DMS 273 (cell line): ENCODE data around the gene EFHC2.
"Not testable (repeated sequence)": the region's sequence is repeated elsewhere in the genome, so short reads cannot be mapped to it uniquely, and the experiment has no call there.

ENCODE experiments used
- DNase-seq: peaks from one replicate; lab custom pipeline; 2025; ENCODE audit not compliant: unreplicated experiment; lab: John Stamatoyannopoulos, UW

Gene EFHC2

GRCh38 chrX:44291468-44292092 is 51.9 kb downstream of the EFHC2 start:
- no peak for DNase-seq

DNA sequence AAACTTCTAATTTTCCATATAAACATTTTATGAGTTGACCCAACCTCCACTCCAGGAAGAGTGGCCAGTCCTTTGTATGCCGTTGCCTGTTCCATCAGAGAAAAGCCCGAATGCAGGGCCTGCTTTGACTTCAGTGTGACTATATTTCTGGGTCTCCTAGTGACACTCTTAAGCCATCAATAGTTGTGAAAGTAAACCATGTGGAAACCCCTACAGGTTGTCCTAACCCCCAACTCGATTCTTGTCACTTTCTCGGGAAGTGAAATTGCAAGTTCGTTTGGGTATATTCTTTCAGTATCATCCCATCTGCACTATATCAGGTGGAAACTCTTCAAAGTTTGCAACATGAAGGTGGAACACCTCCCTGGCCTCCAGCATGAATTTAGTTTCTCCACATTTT is 52.8 kb downstream of the EFHC2 start:
- DNase-seq, result no peak

DNA sequence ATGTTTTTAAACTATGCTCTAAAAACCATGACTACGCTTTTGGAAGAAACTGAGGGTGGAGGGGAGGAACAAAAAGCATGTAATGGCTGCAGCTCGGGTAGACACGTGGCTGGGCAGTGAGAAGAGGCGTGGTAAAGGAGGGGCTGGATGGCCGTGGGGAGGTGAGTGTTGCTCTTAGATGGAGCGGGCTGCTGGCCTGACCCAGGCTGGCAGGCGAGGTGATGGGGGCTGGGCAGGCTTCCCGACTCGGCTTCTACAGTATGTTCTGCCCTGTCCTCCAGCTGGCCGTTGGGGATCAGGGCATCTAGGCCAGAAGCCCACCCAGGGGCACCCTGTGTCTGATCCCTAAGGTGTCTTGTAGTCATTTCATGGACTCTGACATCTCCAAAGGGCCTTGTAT is 60.7 kb downstream of the EFHC2 start:
- no peak for DNase-seq

GRCh38 chrX:44280116-44280515 is 63.4 kb downstream of the EFHC2 start:
- DNase-seq, result no peak

- peak; percentile 6 for DNase-seq
Measured at GRCh38 chrX:44274096-44274495, 69.4 kb downstream of the EFHC2 start.

GRCh38 chrX:44267861-44268260 is 75.6 kb downstream of the EFHC2 start:
- no peak for DNase-seq

- no peak for DNase-seq
Measured at GRCh38 chrX:44267116-44267515, 76.4 kb downstream of the EFHC2 start.

DNA sequence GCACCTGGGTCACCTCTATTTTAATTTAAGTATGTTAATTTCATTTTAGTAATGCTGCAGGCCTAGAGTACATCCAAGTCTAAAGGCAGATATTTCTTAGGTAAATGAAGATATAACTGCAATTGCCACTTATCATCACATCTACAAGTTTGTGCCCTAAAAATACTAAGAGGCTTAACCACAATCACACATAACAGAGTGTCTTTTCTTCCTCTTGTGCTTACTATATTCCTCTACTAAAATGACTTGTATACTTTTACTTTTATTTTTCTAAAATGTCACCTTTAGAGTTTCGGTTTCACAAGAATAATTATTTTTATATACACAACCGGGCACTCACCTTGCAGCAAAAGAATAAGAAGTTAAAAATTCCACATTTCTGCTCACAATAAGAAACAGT is 77.9 kb downstream of the EFHC2 start:
- DNase-seq, result no peak

DNA sequence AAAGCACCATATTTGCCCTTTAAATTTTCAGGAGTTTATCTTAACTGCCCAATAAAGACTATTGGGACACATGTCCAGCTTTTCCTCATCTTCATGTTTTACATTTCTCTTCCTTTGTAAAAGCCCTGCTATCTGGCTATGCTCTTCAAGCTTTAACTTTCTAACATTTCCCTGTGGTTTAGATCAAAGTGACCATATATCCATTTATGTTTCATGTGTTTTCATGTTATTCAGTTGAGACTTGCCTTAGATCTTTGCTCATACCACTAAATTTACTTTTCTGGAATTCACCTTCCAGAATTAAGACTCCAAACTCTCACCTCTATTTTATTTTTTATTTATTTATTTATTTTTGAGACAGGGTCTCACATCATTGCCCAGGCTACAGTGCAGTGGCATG is 78.5 kb downstream of the EFHC2 start:
- no peak for DNase-seq

GRCh38 chrX:44261286-44261685 is 82.2 kb downstream of the EFHC2 start:
- DNase-seq, result no peak

DNA sequence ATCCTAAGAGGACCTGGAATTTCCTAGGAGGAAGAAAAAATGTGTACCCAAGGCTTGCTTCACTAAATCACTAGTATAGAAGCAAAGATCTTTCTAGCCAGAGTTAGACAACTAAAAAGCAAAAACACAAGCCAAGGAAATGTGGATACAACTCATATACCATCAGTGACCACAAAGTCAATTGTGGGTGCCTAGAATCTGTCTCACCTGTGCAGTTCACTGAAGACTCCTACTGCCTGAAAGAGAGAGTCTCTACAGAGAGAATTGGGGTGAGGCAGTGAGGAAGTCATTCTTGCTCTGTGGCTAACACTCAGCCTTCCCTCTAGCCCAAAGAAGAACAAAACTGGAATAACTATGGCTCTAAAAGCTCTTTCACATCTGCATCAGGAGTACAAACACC is 82.9 kb downstream of the EFHC2 start:
- no peak for DNase-seq

DNA sequence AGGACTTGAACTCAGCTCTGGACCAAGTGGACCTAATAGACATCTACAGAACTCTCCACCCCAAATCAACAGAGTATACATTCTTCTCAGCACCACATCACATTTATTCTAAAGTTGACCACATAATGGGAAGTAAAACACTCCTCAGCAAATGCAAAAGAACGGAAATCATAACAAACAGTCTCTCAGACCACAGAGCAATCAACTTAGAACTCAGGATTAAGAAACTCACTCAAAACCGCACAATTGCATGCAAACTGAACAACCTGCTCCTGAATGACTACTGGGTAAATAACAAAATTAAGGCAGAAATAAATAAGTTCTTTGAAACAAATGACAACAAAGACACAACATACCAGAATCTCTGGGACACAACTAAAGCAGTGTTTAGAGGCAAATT is 87.7 kb downstream of the EFHC2 start:
- not testable (repeated sequence) for DNase-seq

DNA sequence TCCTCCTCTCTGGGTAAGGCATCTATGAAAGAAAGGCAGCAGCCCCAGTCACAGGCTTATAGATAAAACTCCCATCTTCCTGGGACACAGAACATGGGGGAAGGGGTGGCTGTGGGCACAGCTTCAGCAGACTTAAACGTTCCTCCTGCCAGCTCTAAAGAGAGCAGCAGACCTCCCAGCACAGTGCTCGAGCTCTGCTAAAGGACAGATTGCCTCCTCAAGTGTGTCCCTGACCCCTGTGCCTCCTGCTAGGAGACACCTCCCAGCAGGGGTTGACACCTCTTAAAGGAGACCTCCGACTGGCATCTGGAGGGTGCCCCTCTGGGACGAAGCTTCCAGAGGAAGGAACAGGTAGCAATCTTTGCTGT is 89.9 kb downstream of the EFHC2 start:
- no peak for DNase-seq

GRCh38 chrX:44252688-44253574 is 90.5 kb downstream of the EFHC2 start:
- peak; percentile 48 for DNase-seq

- DNase-seq, result no peak
Measured at GRCh38 chrX:44247468-44247867, 96.0 kb downstream of the EFHC2 start.

GRCh38 chrX:44246826-44247225 is 96.6 kb downstream of the EFHC2 start:
- DNase-seq, result no peak

DNA sequence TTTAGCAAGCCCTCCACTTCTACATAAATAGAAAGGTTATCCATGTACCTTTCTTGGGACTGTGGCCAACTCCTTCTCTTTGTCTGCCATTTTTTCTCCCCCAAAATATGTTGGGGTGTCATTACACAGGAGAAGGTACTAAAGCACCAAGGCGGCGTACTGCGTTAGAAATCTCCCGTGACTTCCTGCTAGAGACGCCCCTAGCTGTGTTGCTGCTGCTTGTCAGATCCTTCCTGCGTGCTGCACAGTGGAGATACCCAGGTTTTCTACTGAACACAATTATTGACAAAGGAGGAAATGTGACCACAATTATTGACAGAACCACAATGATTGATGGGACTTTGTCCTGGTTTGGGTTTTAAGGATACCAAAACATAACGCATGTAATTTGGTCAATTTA is 97.7 kb downstream of the EFHC2 start:
- no peak for DNase-seq

- DNase-seq, result peak; percentile 41
Measured at GRCh38 chrX:44244008-44244407, 99.5 kb downstream of the EFHC2 start.

GRCh38 chrX:44241546-44241945 is 101.9 kb downstream of the EFHC2 start:
- no peak for DNase-seq

- DNase-seq, result no peak
Measured at GRCh38 chrX:44240036-44240435, 103.4 kb downstream of the EFHC2 start.

DNA sequence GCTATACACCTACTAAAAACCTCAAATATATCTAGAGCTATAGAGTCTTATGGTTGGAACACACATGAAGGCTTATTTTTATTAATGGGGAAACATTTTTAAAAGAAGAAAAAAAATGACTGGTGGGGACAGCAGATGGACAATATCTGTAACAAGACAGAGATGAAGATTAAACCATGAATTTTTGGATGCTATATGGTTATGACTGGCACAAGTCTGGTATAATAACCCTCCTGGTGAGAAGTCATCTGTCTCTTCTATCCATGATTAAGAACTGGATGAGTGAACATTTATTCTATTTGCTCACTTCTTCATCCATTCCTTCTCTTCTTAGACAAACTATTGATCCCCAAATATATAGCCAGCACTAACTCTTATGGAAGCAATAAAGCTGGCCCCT is 104.4 kb downstream of the EFHC2 start:
- DNase-seq, result no peak

DNA sequence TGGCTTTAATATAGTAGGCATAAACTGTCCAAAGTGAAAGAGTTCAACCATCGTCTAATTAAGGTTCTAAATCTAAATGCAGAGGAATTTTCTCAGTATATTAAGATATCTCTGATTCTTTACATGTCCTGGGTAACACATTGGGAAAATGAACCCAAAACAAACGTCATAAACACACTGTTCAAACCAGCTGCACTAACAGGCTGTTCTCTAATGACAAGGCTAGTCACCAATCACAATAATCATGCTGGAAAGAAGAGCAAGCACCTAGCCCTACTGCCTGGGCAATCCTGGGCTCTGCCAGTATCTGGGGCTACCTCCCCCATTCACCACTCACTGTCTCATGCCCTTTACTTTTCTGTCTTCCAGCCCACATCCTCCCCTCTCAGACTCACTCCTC is 107.9 kb downstream of the EFHC2 start:
- DNase-seq, result no peak

DNA sequence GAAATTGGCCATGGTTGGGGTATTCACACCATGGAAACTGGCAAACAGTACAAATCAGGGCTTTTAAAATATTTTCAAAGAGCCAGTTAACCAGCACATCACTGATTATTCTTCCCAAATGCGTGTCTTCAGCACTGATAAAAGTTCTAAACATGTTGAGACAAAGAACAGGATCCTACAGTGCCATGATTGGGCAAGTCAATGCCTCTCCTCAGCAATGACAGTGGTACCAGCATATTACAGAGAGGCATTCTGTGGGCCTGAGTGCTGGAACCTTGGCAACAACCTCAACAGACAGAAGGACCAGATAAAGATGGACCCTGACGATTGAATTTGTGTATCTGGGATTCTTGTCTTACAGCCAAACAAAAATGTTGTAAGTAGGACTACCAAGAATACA is 108.9 kb downstream of the EFHC2 start:
- no peak for DNase-seq
